Astrocyte (in vitro differentiated cells and primary cell): ENCODE results near the gene THRAP3.

Experiments used
- EZH2 ChIP-seq: IDR thresholded peaks from 2 replicates; pipeline ENCODE4 v1.6.1; 2012; ENCODE audit warnings: mild to moderate bottlenecking, low read length, inconsistent platforms; ENCODE audit not compliant: insufficient read depth
- TF ChIP-seq, protein P1 (sequence below): IDR thresholded peaks from 2 replicates; pipeline ENCODE4 v1.5.1; 2011; ENCODE audit warnings: low read depth, mild to moderate bottlenecking, inconsistent platforms, low read length, moderate library complexity; ENCODE audit not compliant: insufficient read depth

GRCh38 chr1:36253161-36253862 lies 29.1 kb downstream of the THRAP3 start:
- TF ChIP-seq, protein P1, sequence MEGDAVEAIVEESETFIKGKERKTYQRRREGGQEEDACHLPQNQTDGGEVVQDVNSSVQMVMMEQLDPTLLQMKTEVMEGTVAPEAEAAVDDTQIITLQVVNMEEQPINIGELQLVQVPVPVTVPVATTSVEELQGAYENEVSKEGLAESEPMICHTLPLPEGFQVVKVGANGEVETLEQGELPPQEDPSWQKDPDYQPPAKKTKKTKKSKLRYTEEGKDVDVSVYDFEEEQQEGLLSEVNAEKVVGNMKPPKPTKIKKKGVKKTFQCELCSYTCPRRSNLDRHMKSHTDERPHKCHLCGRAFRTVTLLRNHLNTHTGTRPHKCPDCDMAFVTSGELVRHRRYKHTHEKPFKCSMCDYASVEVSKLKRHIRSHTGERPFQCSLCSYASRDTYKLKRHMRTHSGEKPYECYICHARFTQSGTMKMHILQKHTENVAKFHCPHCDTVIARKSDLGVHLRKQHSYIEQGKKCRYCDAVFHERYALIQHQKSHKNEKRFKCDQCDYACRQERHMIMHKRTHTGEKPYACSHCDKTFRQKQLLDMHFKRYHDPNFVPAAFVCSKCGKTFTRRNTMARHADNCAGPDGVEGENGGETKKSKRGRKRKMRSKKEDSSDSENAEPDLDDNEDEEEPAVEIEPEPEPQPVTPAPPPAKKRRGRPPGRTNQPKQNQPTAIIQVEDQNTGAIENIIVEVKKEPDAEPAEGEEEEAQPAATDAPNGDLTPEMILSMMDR = no peak
- no peak for TF ChIP-seq EZH2
